ENCODE data around the gene CNTN2. TPM values are rescaled to one million over a fixed set of nuclear protein-coding genes. Genes with fewer than 3 reads are reported as not detected.

The CNTN2 gene
- total RNA-seq, 1 experiment from 2014 or later, result not detected

GRCh38 chr1:205060746-205061145 lies 17.7 kb downstream of the CNTN2 start:
- no peak overlapping the region for H3K4me3 Mint-ChIP-seq (ENCODE audit: low read depth, unreplicated experiment)
- no peaks in the 10 kb centered on the region for H3K4me1 Mint-ChIP-seq (ENCODE audit: low read depth, unreplicated experiment)
- no peak overlapping the region for H3K27ac Mint-ChIP-seq (ENCODE audit: unreplicated experiment)
- TF ChIP-seq CTCF (IDR thresholded peaks at IDR 0.05; ENCODE audit: unreplicated experiment), result no peak
- CTCF ChIA-PET, result interaction anchor here (0.7 to 3.6 kb wide), 5 partner anchors 72 to 135 kb away, joined by 4 to 95 read pairs (median 11); no protein-coding TSS in a partner anchor
- BruUV-seq (replicated peaks), result no TSS peak
- peaks cover 69% of the 10 kb centered on the region for H3K27me3 Mint-ChIP-seq (ENCODE audit: unreplicated experiment)
- no peaks in the 10 kb centered on the region for H3K9me3 Mint-ChIP-seq (ENCODE audit: low read depth, unreplicated experiment)
- H3K36me3 Mint-ChIP-seq (ENCODE audit: insufficient read depth, unreplicated experiment), result no peaks in the 10 kb centered on the region
- intact Hi-C loops (cut with micrococcal nuclease; ENCODE audit: unreplicated experiment), result loop anchor here (1.0 to 2.0 kb wide), 2 partner anchors 71 to 196 kb away; no protein-coding TSS in a partner anchor
- DNase-seq, result no peak

GRCh38 chr1:205061227-205061626 lies 18.2 kb downstream of the CNTN2 start:
- CTCF ChIA-PET, result interaction anchor here (0.7 to 3.6 kb wide), 26 partner anchors 9 to 254 kb away, joined by 3 to 95 read pairs (median 4); no protein-coding TSS in a partner anchor
- no peak overlapping the region for H3K4me3 Mint-ChIP-seq (ENCODE audit: low read depth, unreplicated experiment)
- no peak for DNase-seq
- no peaks in the 10 kb centered on the region for H3K4me1 Mint-ChIP-seq (ENCODE audit: low read depth, unreplicated experiment)
- intact Hi-C loops (cut with micrococcal nuclease; ENCODE audit: unreplicated experiment), result loop anchor here (1.0 to 2.0 kb wide), 2 partner anchors 72 to 196 kb away; no protein-coding TSS in a partner anchor
- BruUV-seq (replicated peaks), result no TSS peak
- H3K27me3 Mint-ChIP-seq (ENCODE audit: unreplicated experiment), result peaks cover 69% of the 10 kb centered on the region
- H3K9me3 Mint-ChIP-seq (ENCODE audit: low read depth, unreplicated experiment), result no peaks in the 10 kb centered on the region
- no peaks in the 10 kb centered on the region for H3K36me3 Mint-ChIP-seq (ENCODE audit: insufficient read depth, unreplicated experiment)
- no peak overlapping the region for H3K27ac Mint-ChIP-seq (ENCODE audit: unreplicated experiment)
- TF ChIP-seq CTCF (IDR thresholded peaks at IDR 0.05; ENCODE audit: unreplicated experiment), result no peak

- no peaks in the 10 kb centered on the region for H3K36me3 Mint-ChIP-seq (ENCODE audit: insufficient read depth, unreplicated experiment)
- CTCF ChIA-PET, result interaction anchor here (0.6 to 3.6 kb wide), 32 partner anchors 8 to 424 kb away, joined by 3 to 95 read pairs (median 4); partner anchors contain the start of gene RBBP5
- H3K27me3 Mint-ChIP-seq (ENCODE audit: unreplicated experiment), result peaks cover 69% of the 10 kb centered on the region
- TF ChIP-seq CTCF (IDR thresholded peaks at IDR 0.05; ENCODE audit: unreplicated experiment), result peak; percentile 89
- intact Hi-C loops (cut with micrococcal nuclease; ENCODE audit: unreplicated experiment), result loop anchor here (1.0 to 2.0 kb wide), 2 partner anchors 72 to 195 kb away; no protein-coding TSS in a partner anchor
- H3K27ac Mint-ChIP-seq (ENCODE audit: unreplicated experiment), result no peak overlapping the region
- H3K9me3 Mint-ChIP-seq (ENCODE audit: low read depth, unreplicated experiment), result no peaks in the 10 kb centered on the region
- peak; percentile 84 for DNase-seq
- no peaks in the 10 kb centered on the region for H3K4me1 Mint-ChIP-seq (ENCODE audit: low read depth, unreplicated experiment)
- no TSS peak for BruUV-seq (replicated peaks)
- no peak overlapping the region for H3K4me3 Mint-ChIP-seq (ENCODE audit: low read depth, unreplicated experiment)
These were observed 18.7 kb downstream of the CNTN2 start for GRCh38 chr1:205061665-205062069.

GRCh38 chr1:205062319-205062718 lies 19.3 kb downstream of the CNTN2 start:
- DNase-seq, result no peak
- Mint-ChIP-seq H3K4me3 (ENCODE audit: low read depth, unreplicated experiment) (no peak overlapping the region), H3K36me3 (ENCODE audit: insufficient read depth, unreplicated experiment) (no peaks in the 10 kb centered on the region), H3K4me1 (ENCODE audit: low read depth, unreplicated experiment) (no peaks in the 10 kb centered on the region), H3K27me3 (ENCODE audit: unreplicated experiment) (peaks cover 69% of the 10 kb centered on the region), H3K27ac (ENCODE audit: unreplicated experiment) (no peak overlapping the region), H3K9me3 (ENCODE audit: low read depth, unreplicated experiment) (no peaks in the 10 kb centered on the region)
- intact Hi-C loops (cut with micrococcal nuclease; ENCODE audit: unreplicated experiment), result no loop called here
- no peak for TF ChIP-seq CTCF (IDR thresholded peaks at IDR 0.05; ENCODE audit: unreplicated experiment)
- CTCF ChIA-PET, result interaction anchor here (0.8 to 3.6 kb wide), 13 partner anchors 8 to 423 kb away, joined by 3 to 95 read pairs (median 8); no protein-coding TSS in a partner anchor
- BruUV-seq (replicated peaks), result no TSS peak
